Karpas-422 (cell line): ENCODE data around the gene FBXO44. TPM values are rescaled to one million over a fixed set of nuclear protein-coding genes. Genes with fewer than 3 reads are reported as not detected.

Experiments
- DNase-seq: peaks from one replicate; pipeline ENCODE4 v3.0.0-alpha.2; 2015
- H2AFZ ChIP-seq: fragments of 200-600 bp; sonication (generic); 2 replicates; pipeline ENCODE4 v1.6.1; 2014; ENCODE audit warnings: antibody characterized with exemption, low read length, mixed read lengths
- H3K27ac ChIP-seq: fragments of 200-600 bp; sonication (generic); 2 replicates; pipeline ENCODE4 v1.5.1; 2014; ENCODE audit warnings: mild to moderate bottlenecking, low read length, moderate library complexity
- H3K27me3 ChIP-seq: fragments of 200-600 bp; sonication (generic); 2 replicates; pipeline ENCODE4 v1.6.1; 2014; ENCODE audit warnings: low read length, mixed read lengths
- H3K36me3 ChIP-seq: fragments of 200-600 bp; sonication (generic); 2 replicates; pipeline ENCODE4 v1.6.1; 2014; ENCODE audit warnings: low read length, mixed read lengths; ENCODE audit not compliant: insufficient read depth
- H3K4me1 ChIP-seq: fragments of 200-600 bp; sonication (generic); 2 replicates; pipeline ENCODE4 v1.6.1; 2014; ENCODE audit warnings: mild to moderate bottlenecking, low read length, mixed read lengths
- H3K4me2 ChIP-seq: fragments of 200-600 bp; sonication (generic); 2 replicates; pipeline ENCODE4 v1.6.1; 2014; ENCODE audit warnings: low read length, low read depth, mild to moderate bottlenecking; ENCODE audit not compliant: poor library complexity, severe bottlenecking
- H3K4me3 ChIP-seq: fragments of 200-600 bp; sonication (generic); 2 replicates; pipeline ENCODE4 v1.5.1; 2014; ENCODE audit warnings: mild to moderate bottlenecking, antibody characterized with exemption, low read length, mixed read lengths
- H3K79me2 ChIP-seq: fragments of 200-600 bp; sonication (generic); 2 replicates; pipeline ENCODE4 v1.6.1; 2014; ENCODE audit warnings: mild to moderate bottlenecking, low read length, mixed read lengths
- H3K9ac ChIP-seq: fragments of 200-600 bp; sonication (generic); 2 replicates; pipeline ENCODE4 v1.6.0; 2014; ENCODE audit warnings: low read length
- H3K9me2 ChIP-seq: fragments of 200-600 bp; sonication (generic), shearing (Covaris generic); replicated peaks from 2 replicates; pipeline ENCODE4 v1.6.0; 2014; ENCODE audit warnings: mild to moderate bottlenecking, low read length, moderate library complexity; ENCODE audit not compliant: insufficient read depth
- H3K9me3 ChIP-seq: fragments of 300-700, 200-600 bp; sonication (generic); 2 replicates; pipeline ENCODE4 v1.6.1; 2014; ENCODE audit warnings: low read length, mixed read lengths
- H4K20me1 ChIP-seq: fragments of 200-600 bp; sonication (generic); 2 replicates; pipeline ENCODE4 v1.6.1; 2014; ENCODE audit warnings: mild to moderate bottlenecking, antibody characterized with exemption, low read length, low read depth; ENCODE audit not compliant: insufficient read depth
- total RNA-seq: library from RNA; depleted of rRNA; stranded (reverse); fragments of >200 nt; shearing (Covaris generic); gene quantifications from 2 replicates; pipeline ENCODE4 v1.2.3, GENCODE V29; 2014; ENCODE audit warnings: low replicate concordance

FBXO44 gene
- total RNA-seq, 1 experiment from 2014 or later = not detected

DNA sequence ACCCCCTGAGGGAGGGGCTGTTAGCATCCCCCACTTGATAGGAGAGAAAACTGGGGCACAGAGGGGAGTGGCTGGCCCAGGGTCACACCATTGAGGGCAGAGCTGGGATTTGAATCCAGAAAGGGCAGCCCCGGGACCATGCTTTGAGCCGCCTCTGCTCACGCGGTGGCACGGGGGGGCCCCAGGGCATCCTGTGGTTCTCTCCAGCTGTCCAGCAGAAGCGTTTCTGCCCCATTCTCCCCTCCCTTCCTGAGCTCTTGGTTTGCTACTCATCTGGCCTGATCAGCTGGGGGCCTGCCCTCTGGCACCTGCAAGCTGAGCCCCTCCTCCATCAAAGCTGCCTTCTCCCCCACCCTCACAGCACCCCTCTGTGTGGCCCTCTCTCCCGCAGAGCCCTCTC lies 37.9 kb upstream of the FBXO44 start:
- no peaks in the 10 kb centered on the region for H3K9me2 ChIP-seq
- no peaks in the 10 kb centered on the region for H4K20me1 ChIP-seq
- no peak for DNase-seq
- no peak overlapping the region for H3K9ac ChIP-seq
- no peak overlapping the region for H3K4me3 ChIP-seq
- no peaks in the 10 kb centered on the region for H3K36me3 ChIP-seq
- no peak overlapping the region for H2AFZ ChIP-seq
- no peaks in the 10 kb centered on the region for H3K9me3 ChIP-seq
- H3K4me2 ChIP-seq = no peak overlapping the region
- no peak overlapping the region for H3K27ac ChIP-seq
- no peaks in the 10 kb centered on the region for H3K4me1 ChIP-seq
- no peaks in the 10 kb centered on the region for H3K79me2 ChIP-seq
- H3K27me3 ChIP-seq = no peaks in the 10 kb centered on the region

DNA sequence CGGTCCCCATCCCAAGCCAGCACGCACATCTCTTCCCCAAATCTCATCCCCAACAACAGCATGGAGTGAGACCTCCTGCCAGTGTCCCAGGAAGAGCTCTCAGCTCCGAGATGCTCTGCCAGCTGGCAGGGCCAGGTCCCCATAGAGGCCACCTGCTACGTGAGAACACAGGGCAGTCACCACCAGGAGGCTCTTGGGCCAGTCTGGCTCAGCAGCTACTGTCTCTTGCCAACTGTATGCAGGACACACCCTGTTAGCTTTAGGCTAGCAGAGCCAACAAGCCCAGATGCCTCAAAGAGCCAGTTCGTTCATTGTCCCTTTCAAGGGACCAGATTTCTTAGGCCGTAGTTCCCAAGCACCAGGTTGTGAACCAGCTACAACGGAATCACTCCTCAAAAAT lies 37.4 kb upstream of the FBXO44 start:
- Histone ChIP-seq H3K4me2 (no peak overlapping the region), H3K4me3 (no peak overlapping the region), H2AFZ (no peak overlapping the region), H3K79me2 (no peaks in the 10 kb centered on the region), H3K9me3 (no peaks in the 10 kb centered on the region), H3K9ac (no peak overlapping the region), H3K27ac (no peak overlapping the region), H4K20me1 (no peaks in the 10 kb centered on the region), H3K27me3 (no peaks in the 10 kb centered on the region), H3K4me1 (no peaks in the 10 kb centered on the region), H3K36me3 (no peaks in the 10 kb centered on the region), H3K9me2 (no peaks in the 10 kb centered on the region)
- no peak for DNase-seq

DNA sequence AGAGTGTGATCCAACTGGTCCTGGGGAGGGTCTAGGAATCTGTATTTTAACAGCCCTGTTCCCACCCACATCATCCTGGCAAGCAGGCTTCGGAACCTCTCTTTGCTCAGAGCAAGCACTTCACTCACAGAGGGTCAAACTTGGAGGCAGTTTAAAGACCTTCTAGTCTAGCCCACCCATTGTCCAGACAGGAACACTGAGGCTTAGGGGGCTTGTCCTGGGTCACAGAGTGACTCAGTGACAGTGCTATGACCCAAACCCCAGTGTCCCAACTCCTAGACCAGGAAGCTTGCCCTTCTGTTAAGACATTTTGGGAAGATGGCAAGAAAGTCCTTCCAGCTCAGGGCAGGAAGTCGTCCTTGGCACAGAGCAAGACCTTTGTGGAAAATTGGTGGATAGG lies 36.9 kb upstream of the FBXO44 start:
- Histone ChIP-seq H3K27me3 (no peaks in the 10 kb centered on the region), H3K9ac (no peak overlapping the region), H3K27ac (no peak overlapping the region), H3K4me3 (no peak overlapping the region), H4K20me1 (no peaks in the 10 kb centered on the region), H3K4me1 (no peaks in the 10 kb centered on the region), H3K9me2 (no peaks in the 10 kb centered on the region), H3K79me2 (no peaks in the 10 kb centered on the region), H3K9me3 (no peaks in the 10 kb centered on the region), H3K36me3 (no peaks in the 10 kb centered on the region), H3K4me2 (no peak overlapping the region), H2AFZ (no peak overlapping the region)
- no peak for DNase-seq

DNA sequence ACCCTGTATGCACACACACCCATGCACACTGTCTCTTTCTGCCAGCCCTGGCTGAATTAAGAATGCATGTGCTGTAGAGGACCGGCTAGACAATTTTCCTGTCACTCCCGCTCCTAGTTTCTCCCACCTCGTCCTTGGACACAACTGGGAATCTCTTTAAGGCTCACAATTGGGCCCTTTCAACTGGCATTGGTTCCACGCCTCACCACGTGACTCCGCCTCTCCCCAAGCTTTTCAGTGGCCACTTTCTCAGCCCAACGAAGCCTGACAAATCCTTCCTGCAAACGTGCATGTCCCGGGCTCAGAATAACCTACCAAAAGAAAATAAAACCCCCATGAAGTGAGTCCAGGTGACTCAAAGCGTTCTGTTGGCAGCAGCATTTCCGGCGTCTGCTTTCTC lies 34.3 kb upstream of the FBXO44 start:
- Histone ChIP-seq H3K4me3 (no peak overlapping the region), H2AFZ (no peak overlapping the region), H3K4me1 (no peaks in the 10 kb centered on the region), H3K4me2 (no peak overlapping the region), H3K27ac (no peak overlapping the region), H3K36me3 (no peaks in the 10 kb centered on the region), H3K9me2 (no peaks in the 10 kb centered on the region), H3K27me3 (no peaks in the 10 kb centered on the region), H3K9me3 (no peaks in the 10 kb centered on the region), H3K79me2 (no peaks in the 10 kb centered on the region), H4K20me1 (no peaks in the 10 kb centered on the region), H3K9ac (no peak overlapping the region)
- DNase-seq = no peak

DNA sequence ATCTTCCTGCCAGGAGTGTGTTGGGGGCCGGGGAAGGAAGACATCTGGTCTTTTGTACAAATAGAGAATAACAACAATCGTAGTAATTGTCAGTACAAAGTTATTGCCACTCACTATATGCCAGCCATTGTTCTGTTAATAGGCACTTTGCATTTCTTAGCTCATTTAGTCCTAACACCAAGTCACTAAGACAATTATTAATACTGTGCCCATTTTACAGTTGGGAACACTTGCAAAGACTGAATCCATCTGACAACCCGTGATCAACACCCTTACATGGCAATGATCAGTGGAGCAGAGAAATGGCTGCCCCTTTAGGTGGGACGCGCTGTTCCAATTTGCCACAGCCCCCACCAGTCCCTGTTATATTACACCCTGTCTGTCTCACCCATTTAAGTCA lies 33.8 kb upstream of the FBXO44 start:
- Histone ChIP-seq H3K9me2 (no peaks in the 10 kb centered on the region), H3K4me3 (no peak overlapping the region), H3K27me3 (no peaks in the 10 kb centered on the region), H3K4me1 (no peaks in the 10 kb centered on the region), H4K20me1 (no peaks in the 10 kb centered on the region), H3K79me2 (no peaks in the 10 kb centered on the region), H3K4me2 (no peak overlapping the region), H2AFZ (no peak overlapping the region), H3K27ac (no peak overlapping the region), H3K9ac (no peak overlapping the region), H3K9me3 (no peaks in the 10 kb centered on the region), H3K36me3 (no peaks in the 10 kb centered on the region)
- no peak for DNase-seq

- no peaks in the 10 kb centered on the region for H3K36me3 ChIP-seq
- H3K4me3 ChIP-seq = no peak overlapping the region
- H3K4me1 ChIP-seq = no peaks in the 10 kb centered on the region
- no peak overlapping the region for H3K4me2 ChIP-seq
- no peak overlapping the region for H3K9ac ChIP-seq
- H3K79me2 ChIP-seq = no peaks in the 10 kb centered on the region
- no peaks in the 10 kb centered on the region for H3K27me3 ChIP-seq
- no peak overlapping the region for H2AFZ ChIP-seq
- no peaks in the 10 kb centered on the region for H4K20me1 ChIP-seq
- H3K9me3 ChIP-seq = no peaks in the 10 kb centered on the region
- H3K27ac ChIP-seq = no peak overlapping the region
- no peak for DNase-seq
- no peaks in the 10 kb centered on the region for H3K9me2 ChIP-seq
Measured at GRCh38 chr1:11622398-11622797, 32.3 kb upstream of the FBXO44 start.

GRCh38 chr1:11623702-11624101 lies 31.0 kb upstream of the FBXO44 start:
- H2AFZ ChIP-seq = no peak overlapping the region
- H3K27ac ChIP-seq = no peak overlapping the region
- no peak overlapping the region for H3K4me3 ChIP-seq
- H3K9me3 ChIP-seq = no peaks in the 10 kb centered on the region
- H4K20me1 ChIP-seq = no peaks in the 10 kb centered on the region; the same call in 1 of the 2 replicates
- H3K4me1 ChIP-seq = no peaks in the 10 kb centered on the region
- H3K9ac ChIP-seq = no peak overlapping the region
- no peak overlapping the region for H3K4me2 ChIP-seq
- H3K79me2 ChIP-seq = no peaks in the 10 kb centered on the region
- H3K27me3 ChIP-seq = no peaks in the 10 kb centered on the region
- H3K9me2 ChIP-seq = no peaks in the 10 kb centered on the region
- no peak for DNase-seq
- no peaks in the 10 kb centered on the region for H3K36me3 ChIP-seq

DNA sequence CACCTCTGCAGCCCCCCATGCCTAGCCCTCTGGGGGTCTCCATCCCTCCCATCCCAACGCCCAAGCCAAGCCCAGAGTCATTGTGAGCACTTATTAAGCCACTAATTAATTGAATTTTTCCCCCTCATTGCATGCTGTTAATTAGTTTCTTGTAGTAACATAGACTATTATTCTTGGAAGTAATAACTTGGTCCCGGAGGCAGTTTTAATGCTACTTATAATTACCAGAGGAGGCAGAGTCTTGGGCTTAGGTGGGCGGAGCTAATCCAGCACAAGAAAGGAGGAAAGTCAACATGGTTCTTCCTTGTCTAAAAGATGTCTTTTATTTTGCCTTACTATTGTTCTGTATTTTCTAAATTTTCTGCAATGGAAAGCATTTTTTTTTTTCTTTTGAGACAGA lies 28.1 kb upstream of the FBXO44 start:
- no peaks in the 10 kb centered on the region for H3K9me3 ChIP-seq
- H2AFZ ChIP-seq = no peak overlapping the region
- no peaks in the 10 kb centered on the region for H3K27me3 ChIP-seq
- no peak overlapping the region for H3K27ac ChIP-seq
- no peak for DNase-seq
- no peaks in the 10 kb centered on the region for H3K36me3 ChIP-seq
- no peak overlapping the region for H3K9ac ChIP-seq
- H3K4me3 ChIP-seq = no peak overlapping the region
- no peaks in the 10 kb centered on the region; the same call in 1 of the 2 replicates for H4K20me1 ChIP-seq
- peaks cover 5% of the 10 kb centered on the region for H3K4me1 ChIP-seq
- H3K4me2 ChIP-seq = no peak overlapping the region
- H3K79me2 ChIP-seq = no peaks in the 10 kb centered on the region
- H3K9me2 ChIP-seq = no peaks in the 10 kb centered on the region

DNA sequence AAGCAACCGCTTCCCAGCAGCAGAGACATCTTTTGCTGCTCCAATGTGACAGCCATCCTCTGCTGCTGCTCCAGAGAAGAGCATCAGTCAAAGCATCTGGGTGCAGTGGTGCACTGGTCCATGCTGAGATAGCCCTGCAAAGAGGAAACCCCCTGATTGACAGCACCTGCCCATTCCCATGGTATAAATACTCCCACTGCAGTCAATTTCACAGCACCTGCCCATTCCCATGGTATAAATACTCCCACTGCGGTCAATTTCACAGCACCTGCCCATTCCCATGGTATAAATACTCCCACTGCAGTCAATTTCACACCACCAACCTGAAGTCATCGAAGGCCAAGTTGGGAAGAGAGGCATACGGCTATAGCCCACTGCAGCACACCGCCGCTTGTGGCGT lies 25.9 kb upstream of the FBXO44 start:
- no peaks in the 10 kb centered on the region for H3K9me2 ChIP-seq
- no peak overlapping the region for H3K4me2 ChIP-seq
- no peaks in the 10 kb centered on the region; the same call in 1 of the 2 replicates for H4K20me1 ChIP-seq
- no peak for DNase-seq
- peaks cover 5% of the 10 kb centered on the region for H3K4me1 ChIP-seq
- H3K36me3 ChIP-seq = no peaks in the 10 kb centered on the region
- no peaks in the 10 kb centered on the region for H3K27me3 ChIP-seq
- no peak overlapping the region for H3K4me3 ChIP-seq
- H3K27ac ChIP-seq = no peak overlapping the region
- no peaks in the 10 kb centered on the region for H3K9me3 ChIP-seq
- no peak overlapping the region for H2AFZ ChIP-seq
- H3K9ac ChIP-seq = no peak overlapping the region
- H3K79me2 ChIP-seq = no peaks in the 10 kb centered on the region
